Spinal cord (tissue), 10 donors: ENCODE data around the gene HIC1. TPM values are rescaled to one million over a fixed set of nuclear protein-coding genes. Genes with fewer than 3 reads are reported as not detected.

ENCODE experiments used
- DNase-seq, 6 donors: peaks; one replicate each; pipeline versions ENCODE4 v3.0.0 to v3.0.0-alpha.2; 2013 to 2015; ENCODE audit warnings: low spot score in 6 of 6, low read depth in 4 of 6
- H3K27ac ChIP-seq: one replicate; pipeline ENCODE4 v1.5.1; 2013; ENCODE audit warnings: low read depth, low read length, control low read depth
- H3K27me3 ChIP-seq: one replicate; pipeline ENCODE4 v1.6.1; 2013; ENCODE audit warnings: low read length; ENCODE audit not compliant: control insufficient read depth, insufficient read depth
- H3K36me3 ChIP-seq: one replicate; pipeline ENCODE4 v1.6.1; 2013; ENCODE audit warnings: low read length; ENCODE audit not compliant: control insufficient read depth, insufficient read depth
- H3K4me1 ChIP-seq: one replicate; pipeline ENCODE4 v1.6.1; 2013; ENCODE audit warnings: low read length; ENCODE audit not compliant: control insufficient read depth, insufficient read depth
- H3K4me3 ChIP-seq: one replicate; pipeline ENCODE4 v1.5.1; 2013; ENCODE audit warnings: low read depth, low read length, control low read depth
- H3K9me3 ChIP-seq: one replicate; pipeline ENCODE4 v1.6.1; 2013; ENCODE audit warnings: low read length; ENCODE audit not compliant: control insufficient read depth, insufficient read depth
- WGBS: methylation state at CpG from one replicate; pipeline ENCODE4 v1.1.5; 2013; ENCODE audit warnings: missing lambda C conversion rate; ENCODE audit not compliant: insufficient coverage; 5-methylcytosine and 5-hydroxymethylcytosine counted together
- polyA plus RNA-seq, 2 donors: library from polyadenylated mRNA; unstranded; fragments of 120-200 nt; gene quantifications; one replicate each; pipeline ENCODE4 v1.2.1, GENCODE V29; 2013; ENCODE audit not compliant: insufficient read length in 2 of 2
- total RNA-seq, 2 donors: library from RNA; depleted of rRNA in 1 of 2; stranded (reverse); fragments of 120-200 nt in 1 of 2; fragments of >200 nt in 1 of 2; gene quantifications; one replicate each; pipeline versions ENCODE4 v1.2.3 to v1.2.4, GENCODE V29; 2013 to 2014
- donor health status: healthy.

The HIC1 gene
- total and polyA plus RNA-seq, 4 donors: 8.6 to 46.5 (median 14.2) TPM

GRCh38 chr17:2034806-2035540 is 19.9 kb upstream of the HIC1 start:
- peaks cover 59% of the 10 kb centered on the region for H3K36me3 ChIP-seq
- no peaks in the 10 kb centered on the region for H3K27me3 ChIP-seq
- H3K27ac ChIP-seq: no peak overlapping the region
- no peak overlapping the region for H3K4me3 ChIP-seq
- H3K9me3 ChIP-seq: no peaks in the 10 kb centered on the region
- no peak for DNase-seq
- H3K4me1 ChIP-seq: peaks cover 26% of the 10 kb centered on the region
- WGBS: no CpG with 5 or more reads among the region's 9 CpGs

GRCh38 chr17:2035541-2036488 is 19.1 kb upstream of the HIC1 start:
- Histone ChIP-seq H3K4me3 (no peak overlapping the region), H3K27me3 (no peaks in the 10 kb centered on the region), H3K4me1 (peaks cover 25% of the 10 kb centered on the region), H3K36me3 (peaks cover 64% of the 10 kb centered on the region), H3K9me3 (no peaks in the 10 kb centered on the region), H3K27ac (no peak overlapping the region)
- 76% methylated on average over 28 of the region's 29 CpGs for WGBS
- peak in 1 of 6 donors; percentile 52 for DNase-seq

GRCh38 chr17:2037155-2037554 is 17.7 kb upstream of the HIC1 start:
- Histone ChIP-seq H3K27me3 (no peaks in the 10 kb centered on the region), H3K9me3 (no peaks in the 10 kb centered on the region), H3K4me3 (no peak overlapping the region), H3K36me3 (peaks cover 64% of the 10 kb centered on the region), H3K27ac (no peak overlapping the region), H3K4me1 (peaks cover 26% of the 10 kb centered on the region)
- WGBS: 42% methylated on average over 10 of the region's 10 CpGs
- peak in 1 of 6 donors; percentile 88 for DNase-seq

- Histone ChIP-seq H3K27ac (no peak overlapping the region), H3K27me3 (no peaks in the 10 kb centered on the region), H3K4me3 (no peak overlapping the region), H3K4me1 (peaks cover 42% of the 10 kb centered on the region), H3K9me3 (no peaks in the 10 kb centered on the region), H3K36me3 (peaks cover 68% of the 10 kb centered on the region)
- DNase-seq: no peak
- WGBS: 83% methylated on average over 5 of the region's 7 CpGs
Measured at GRCh38 chr17:2040219-2040827, 14.6 kb upstream of the HIC1 start.

- no peak for DNase-seq
- Histone ChIP-seq H3K27ac (peak overlapping the region; percentile 89), H3K4me3 (peak overlapping the region; percentile 73), H3K27me3 (no peaks in the 10 kb centered on the region), H3K4me1 (peaks cover 37% of the 10 kb centered on the region), H3K9me3 (no peaks in the 10 kb centered on the region), H3K36me3 (peaks cover 67% of the 10 kb centered on the region)
- 46% methylated on average over 13 of the region's 16 CpGs for WGBS
Measured at GRCh38 chr17:2040942-2041560, 13.9 kb upstream of the HIC1 start.

GRCh38 chr17:2041561-2042389 is 13.1 kb upstream of the HIC1 start, which contains the start of gene OVCA2:
OVCA2 (plus strand) TSS chr17:2042022; CDS start chr17:2042048, 26 bp downstream.
- H3K27me3 ChIP-seq: no peaks in the 10 kb centered on the region
- peak within 1 kb of the TSS; percentile 89 for H3K27ac ChIP-seq
- no peaks in the 10 kb centered on the region for H3K9me3 ChIP-seq
- WGBS: under 1% methylated on average over 92 of the region's 93 CpGs
- H3K4me1 ChIP-seq: peaks cover 30% of the 10 kb centered on the region
- peak; percentile 87 to 99 (median 92) for DNase-seq
- H3K4me3 ChIP-seq: peak within 1 kb of the TSS; percentile 73
- H3K36me3 ChIP-seq: peaks cover 67% of the 10 kb centered on the region

GRCh38 chr17:2042390-2042847 is 12.5 kb upstream of the HIC1 start:
- DNase-seq: peak in 2 of 6 donors; percentile 45 to 57
- Histone ChIP-seq H3K36me3 (peaks cover 63% of the 10 kb centered on the region), H3K9me3 (no peaks in the 10 kb centered on the region), H3K4me1 (peaks cover 27% of the 10 kb centered on the region), H3K4me3 (peak overlapping the region; percentile 73), H3K27me3 (no peaks in the 10 kb centered on the region), H3K27ac (peak overlapping the region; percentile 89)
- WGBS: 14% methylated on average over 17 of the region's 17 CpGs

- no peak for DNase-seq
- peaks cover 64% of the 10 kb centered on the region for H3K36me3 ChIP-seq
- peak overlapping the region; percentile 73 for H3K4me3 ChIP-seq
- 90% methylated on average over 3 of the region's 5 CpGs for WGBS
- H3K27me3 ChIP-seq: no peaks in the 10 kb centered on the region
- no peaks in the 10 kb centered on the region for H3K9me3 ChIP-seq
- H3K4me1 ChIP-seq: peaks cover 27% of the 10 kb centered on the region
- peak overlapping the region; percentile 89 for H3K27ac ChIP-seq
Measured at GRCh38 chr17:2042933-2043332, 12.0 kb upstream of the HIC1 start.
